HL-60 (cell line): ENCODE measurements around the gene PCDH15.

Experiments
- CTCF ChIP-seq: IDR thresholded peaks from one replicate; pipeline ENCODE4 v1.5.1; 2011; ENCODE audit warnings: low read length, control low read depth, inconsistent platforms; ENCODE audit not compliant: insufficient read depth
- POLR2AphosphoS5 ChIP-seq: IDR thresholded peaks from 2 replicates; pipeline ENCODE4 v1.6.1; 2012; ENCODE audit warnings: low read depth
- REST ChIP-seq: IDR thresholded peaks from 2 replicates; pipeline ENCODE4 v1.6.1; 2012; ENCODE audit warnings: low read depth; ENCODE audit not compliant: insufficient replicate concordance

GRCh38 chr10:53864846-53865245 is 936.2 kb downstream of the PCDH15 start:
- TF ChIP-seq CTCF, result no peak
- no peak for TF ChIP-seq POLR2AphosphoS5
- no peak for TF ChIP-seq REST
